ENCODE data around the gene GPR3. TPM values are rescaled to one million over a fixed set of nuclear protein-coding genes. Genes with fewer than 3 reads are reported as not detected.

GPR3 gene
- total and polyA plus RNA-seq, 2 of the 8 experiments (the other 6 are each of a cell fraction or from before 2014, with no cell fraction given) = 9.9 to 26.5 TPM

GRCh38 chr1:27383039-27383605, 9.3 kb upstream of the GPR3 start, which contains the start of gene CD164L2 (continued):
- TF ChIP-seq CHD7 (IDR thresholded peaks at IDR 0.05; ENCODE audit: insufficient replicate concordance, low read length) = no peak

Measured in H1 (cell line).